B cell (primary cell): Measurements from ENCODE around the gene DLD. TPM values are rescaled to one million over a fixed set of nuclear protein-coding genes. Genes with fewer than 3 reads are reported as not detected.

Experiments
- ATAC-seq: fragments of 200-7000 bp; cut with Tn5 transposase; one replicate; pipeline ENCODE4 v1.10.0; 2021; ENCODE audit warnings: low read depth, mild to moderate bottlenecking, moderate number of reproducible peaks, moderate library complexity
- CTCF ChIA-PET: fragments of 350-600 bp; sonication (Branson Sonifier 250); formaldehyde crosslinking; loops from one replicate; lab custom pipeline; 2021; ENCODE audit warnings: antibody characterized with exemption, inconsistent platforms; lab: Charles Lee
- POLR2A ChIA-PET: fragments of 350-600 bp; sonication (Branson Sonifier 250); formaldehyde crosslinking; loops from one replicate; lab custom pipeline; 2021; ENCODE audit warnings: antibody characterized with exemption; lab: Charles Lee
- DNase-seq: peaks from one replicate; pipeline ENCODE4 v3.0.0; 2013
- H2AFZ ChIP-seq: 2 replicates; pipeline ENCODE4 v1.6.1; 2012; ENCODE audit warnings: mild to moderate bottlenecking, low read depth, low read length; ENCODE audit not compliant: insufficient read depth, poor library complexity, severe bottlenecking
- H3K27ac ChIP-seq, 2 donors: 1 replicate in 1 of 2; 2 replicates in 1 of 2; pipeline ENCODE4 v1.5.1; 2012 to 2013; ENCODE audit warnings: low read length in 2 of 2, mild to moderate bottlenecking in 2 of 2, moderate library complexity in 1 of 2
- H3K27me3 ChIP-seq, 4 experiments: fragments of 200-600 bp in 1 of 4; sonication (generic) in 1 of 4; replicated peaks in 1 of 4; 1 replicate in 2 of 4; 2 replicates in 2 of 4; pipeline versions ENCODE4 v1.6.1 to v1.7.0; 2013 to 2016; ENCODE audit warnings: low read length in 3 of 4, mild to moderate bottlenecking in 2 of 4, mixed read lengths in 1 of 4, moderate library complexity in 1 of 4; ENCODE audit not compliant: insufficient read depth in 4 of 4, control insufficient read depth in 3 of 4; ENCODE audit errors: control extremely low read depth in 1 of 4
- H3K36me3 ChIP-seq, 2 experiments: replicated peaks in 1 of 2; 1 replicate in 1 of 2; 2 replicates in 1 of 2; pipeline versions ENCODE4 v1.6.1 to v1.7.1; 2013; ENCODE audit warnings: low read length in 1 of 2; ENCODE audit not compliant: insufficient read depth in 2 of 2, control insufficient read depth in 1 of 2; ENCODE audit errors: control extremely low read depth in 1 of 2, extremely low read depth in 1 of 2
- H3K4me1 ChIP-seq, 2 donors: fragments of 200-600 bp in 1 of 2; sonication (generic) in 1 of 2; 1 replicate in 1 of 2; 2 replicates in 1 of 2; pipeline versions ENCODE4 v1.5.1 to v1.6.1; 2013 to 2017; ENCODE audit warnings: low read length in 2 of 2; ENCODE audit not compliant: control insufficient read depth in 2 of 2, insufficient read depth in 2 of 2
- H3K4me2 ChIP-seq: replicated peaks from 2 replicates; pipeline ENCODE3; 2012; ENCODE audit warnings: mild to moderate bottlenecking, low read depth, low read length; ENCODE audit not compliant: poor library complexity, severe bottlenecking
- H3K4me3 ChIP-seq, 5 experiments: fragments of 200-600 bp in 1 of 5; sonication (generic) in 1 of 5; 1 replicate in 3 of 5; 2 replicates in 2 of 5; pipeline versions ENCODE4 v1.5.1 to v1.7.0; 2011 to 2016; ENCODE audit warnings: low read length in 4 of 5, mild to moderate bottlenecking in 4 of 5, low read depth in 2 of 5, control low read depth in 1 of 5, moderate library complexity in 1 of 5; ENCODE audit not compliant: insufficient read depth in 1 of 5; ENCODE audit errors: control extremely low read depth in 1 of 5, extremely low read depth in 1 of 5
- H3K79me2 ChIP-seq: fragments of 200-600 bp; sonication (generic); one replicate; pipeline ENCODE4 v1.6.0; 2016; ENCODE audit warnings: low read length; ENCODE audit not compliant: control insufficient read depth, insufficient read depth
- H3K9ac ChIP-seq: fragments of 200-600 bp; sonication (generic); 2 replicates; pipeline ENCODE4 v1.6.1; 2017; ENCODE audit warnings: mild to moderate bottlenecking, low read length, moderate library complexity
- H3K9me3 ChIP-seq, 3 donors: one replicate each; pipeline versions ENCODE4 v1.6.1 to v1.7.1; 2013; ENCODE audit warnings: low read length in 2 of 3; ENCODE audit not compliant: control insufficient read depth in 2 of 3, insufficient read depth in 1 of 3; ENCODE audit errors: control extremely low read depth in 1 of 3
- H4K20me1 ChIP-seq: 2 replicates; pipeline ENCODE4 v1.6.0; 2012; ENCODE audit warnings: mild to moderate bottlenecking, low read length; ENCODE audit not compliant: insufficient read depth, control insufficient read depth, poor library complexity, severe bottlenecking
- H3K27ac Mint-ChIP-seq: one replicate; pipeline ENCODE4 v1.8.0; 2021; ENCODE audit warnings: mixed read lengths
- H3K27me3 Mint-ChIP-seq: one replicate; pipeline ENCODE4 v1.8.0; 2021; ENCODE audit warnings: mixed read lengths
- H3K4me1 Mint-ChIP-seq: one replicate; pipeline ENCODE4 v1.8.0; 2021; ENCODE audit warnings: mixed read lengths
- H3K4me3 Mint-ChIP-seq: one replicate; pipeline ENCODE4 v1.8.0; 2021; ENCODE audit warnings: mixed read lengths
- H3K9me3 Mint-ChIP-seq: one replicate; pipeline ENCODE4 v1.8.0; 2022; ENCODE audit warnings: mixed read lengths; ENCODE audit not compliant: insufficient read depth
- CTCF ChIP-seq: fragments of 200-600 bp; IDR thresholded peaks from one replicate; pipeline ENCODE4 v1.8.0; 2022; ENCODE audit warnings: antibody characterized with exemption, mild to moderate bottlenecking
- EZH2 ChIP-seq: IDR thresholded peaks from 2 replicates; pipeline ENCODE4 v1.6.1; 2012; ENCODE audit warnings: borderline replicate concordance, low read depth, mild to moderate bottlenecking, moderate library complexity, low read length; ENCODE audit not compliant: insufficient read depth, poor library complexity, severe bottlenecking
- WGBS: methylation state at CpG from one replicate; pipeline ENCODE4 v1.1.5; 2013; ENCODE audit warnings: missing lambda C conversion rate; ENCODE audit not compliant: insufficient coverage; 5-methylcytosine and 5-hydroxymethylcytosine counted together
- intact Hi-C: fragments of 100-400 bp; cut with micrococcal nuclease; formaldehyde crosslinking; loops from one replicate; pipeline ENCODE4 v1.10.0; 2022
- polyA plus RNA-seq: library from polyadenylated mRNA; depleted of rRNA; stranded (reverse); fragments of >200 nt; gene quantifications from 2 replicates; pipeline ENCODE4 v1.2.3, GENCODE V29; 2012
- total RNA-seq, 2 donors: library from RNA; stranded (reverse); fragments of 120-200 nt in 1 of 2; gene quantifications; 1 replicate in 1 of 2; 2 replicates in 1 of 2; pipeline versions ENCODE4 v1.2.3 to v1.2.4, GENCODE V29; 2013 to 2022

Gene DLD
- total and polyA plus RNA-seq, 2 donors (not counting 1 experiment from before 2014, with no cell fraction given): 26.7 to 47.9 TPM

GRCh38 chr7:107860981-107861652, 29.9 kb upstream of the DLD start:
- Mint-ChIP-seq H3K9me3 (no peaks in the 10 kb centered on the region), H3K4me3 (no peak overlapping the region), H3K27ac (no peak overlapping the region), H3K27me3 (peaks cover 13% of the 10 kb centered on the region), H3K4me1 (peaks cover 7% of the 10 kb centered on the region)
- H3K79me2 ChIP-seq: no peaks in the 10 kb centered on the region
- WGBS: 90% methylated on average over 5 of the region's 6 CpGs
- H3K4me2 ChIP-seq: no peak overlapping the region
- no peaks in the 10 kb centered on the region for H3K27me3 ChIP-seq
- CTCF ChIA-PET: interaction anchor here (1.5 kb wide), 1 partner anchor 12 kb away, joined by 3 read pairs; no protein-coding TSS in a partner anchor
- no peaks in the 10 kb centered on the region for H3K9me3 ChIP-seq
- H3K4me1 ChIP-seq: peaks cover 0 to 8% of the 10 kb centered on the region in 2 donors
- intact Hi-C loops: no loop called here
- H2AFZ ChIP-seq: no peak overlapping the region
- H3K36me3 ChIP-seq: no peaks in the 10 kb centered on the region
- ATAC-seq: no peak
- H4K20me1 ChIP-seq: no peaks in the 10 kb centered on the region
- no peak overlapping the region for H3K27ac ChIP-seq
- POLR2A ChIA-PET: no interaction called here
- DNase-seq: no peak
- H3K4me3 ChIP-seq: no peak overlapping the region
- TF ChIP-seq CTCF (no peak), EZH2 (no peak)
- no peak overlapping the region for H3K9ac ChIP-seq

GRCh38 chr7:107865956-107866775, 24.8 kb upstream of the DLD start:
- POLR2A ChIA-PET: no interaction called here
- no peaks in the 10 kb centered on the region for H3K9me3 ChIP-seq
- H3K9me3 Mint-ChIP-seq: no peaks in the 10 kb centered on the region
- H3K27me3 ChIP-seq: no peaks in the 10 kb centered on the region
- no peak overlapping the region for H3K4me3 Mint-ChIP-seq
- H3K9ac ChIP-seq: no peak overlapping the region
- H3K79me2 ChIP-seq: no peaks in the 10 kb centered on the region
- CTCF ChIA-PET: interaction anchor here (0.7 to 1.7 kb wide), 2 partner anchors 9 to 133 kb away, joined by 5 read pairs; no protein-coding TSS in a partner anchor
- intact Hi-C loops: no loop called here
- no peak overlapping the region for H3K27ac ChIP-seq
- TF ChIP-seq EZH2: no peak
- TF ChIP-seq CTCF: no peak
- H3K4me2 ChIP-seq: no peak overlapping the region
- H3K36me3 ChIP-seq: no peaks in the 10 kb centered on the region
- H3K4me1 Mint-ChIP-seq: no peaks in the 10 kb centered on the region
- no peaks in the 10 kb centered on the region for H3K4me1 ChIP-seq
- no peak overlapping the region for H2AFZ ChIP-seq
- H3K4me3 ChIP-seq: no peak overlapping the region
- H3K27me3 Mint-ChIP-seq: peaks cover 14% of the 10 kb centered on the region
- no peak overlapping the region for H3K27ac Mint-ChIP-seq
- DNase-seq: no peak
- no peak for ATAC-seq
- WGBS: no CpG with 5 or more reads among the region's 1 CpG
- H4K20me1 ChIP-seq: no peaks in the 10 kb centered on the region
